ENCODE results near the gene ZNF426. TPM values are rescaled to one million over a fixed set of nuclear protein-coding genes. Genes with fewer than 3 reads are reported as not detected.

Gene ZNF426
- total and polyA plus RNA-seq, 2 donors from 2014 or later: 2.9 to 22.9 TPM

Other genes with a start within 250 kb of the ZNF426 start
- gene ZNF699, start 228.8 kb downstream of the ZNF426 start, total RNA-seq: 11.4 TPM
- gene ZNF699, start 228.8 kb downstream of the ZNF426 start, polyA plus RNA-seq (ENCODE audit: insufficient read depth, low read depth, low replicate concordance): 0.69 TPM
- gene ZNF559, start 214.5 kb downstream of the ZNF426 start, total RNA-seq: 28.5 TPM
- gene ZNF559, start 214.5 kb downstream of the ZNF426 start, polyA plus RNA-seq (ENCODE audit: insufficient read depth, low read depth, low replicate concordance): 19.5 TPM
- gene ZNF177, start 175.6 kb downstream of the ZNF426 start, total RNA-seq: 1.8 TPM
- gene ZNF177, start 175.6 kb downstream of the ZNF426 start, polyA plus RNA-seq (ENCODE audit: insufficient read depth, low read depth, low replicate concordance): 5.7 TPM
- 31.4 TPM for gene ZNF266, start 103.1 kb downstream of the ZNF426 start, total RNA-seq
- gene ZNF266, start 103.1 kb downstream of the ZNF426 start, polyA plus RNA-seq (ENCODE audit: insufficient read depth, low read depth, low replicate concordance): 8.4 TPM
- not detected for gene ZNF560, start 40.0 kb downstream of the ZNF426 start, total RNA-seq
- not detected for gene ZNF560, start 40.0 kb downstream of the ZNF426 start, polyA plus RNA-seq (ENCODE audit: insufficient read depth, low read depth, low replicate concordance)
- 40.3 TPM for gene ZNF121, start 45.9 kb upstream of the ZNF426 start, total RNA-seq
- 2.8 TPM for gene ZNF121, start 45.9 kb upstream of the ZNF426 start, polyA plus RNA-seq (ENCODE audit: insufficient read depth, low read depth, low replicate concordance)
- gene ZNF561, start 82.6 kb upstream of the ZNF426 start, total RNA-seq: 35.5 TPM
- 13.3 TPM for gene ZNF561, start 82.6 kb upstream of the ZNF426 start, polyA plus RNA-seq (ENCODE audit: insufficient read depth, low read depth, low replicate concordance)
- gene ZNF562, start 136.5 kb upstream of the ZNF426 start, total RNA-seq: 37.6 TPM
- gene ZNF562, start 136.5 kb upstream of the ZNF426 start, polyA plus RNA-seq (ENCODE audit: insufficient read depth, low read depth, low replicate concordance): 4.9 TPM
- gene ZNF846, start 230.1 kb upstream of the ZNF426 start, total RNA-seq: 17.7 TPM
- gene ZNF846, start 230.1 kb upstream of the ZNF426 start, polyA plus RNA-seq (ENCODE audit: insufficient read depth, low read depth, low replicate concordance): 5.8 TPM